H1 (cell line): Measurements from ENCODE around the gene ATAD5. TPM values are rescaled to one million over a fixed set of nuclear protein-coding genes. Genes with fewer than 3 reads are reported as not detected.
A peak's percentile ranks its signal among the peaks of the same experiment; 100 is the strongest.

Source experiments
- ATF2 ChIP-seq: IDR thresholded peaks from 2 replicates; pipeline ENCODE4 v1.6.1; 2012; ENCODE audit warnings: low read length, inconsistent platforms
- CHD7 ChIP-seq: fragments of 300-600 bp; sonication (generic); IDR thresholded peaks from 2 replicates; pipeline ENCODE4 v1.7.1; 2012; ENCODE audit warnings: low read length, moderate library complexity, mild to moderate bottlenecking, inconsistent platforms; ENCODE audit not compliant: insufficient replicate concordance
- GTF2F1 ChIP-seq: IDR thresholded peaks from 2 replicates; pipeline ENCODE4 v1.6.1; 2012; ENCODE audit warnings: low read depth, low read length, improper control_type of control experiment, borderline replicate concordance
- SUZ12 ChIP-seq: fragments of 200-600 bp; sonication (generic); IDR thresholded peaks from 2 replicates; pipeline ENCODE4 v1.6.1; 2012; ENCODE audit warnings: mild to moderate bottlenecking, inconsistent platforms, low read length, moderate library complexity, mixed read lengths
- TAF7 ChIP-seq: optimal IDR thresholded peaks from 2 replicates; pipeline ENCODE3; 2011; ENCODE audit warnings: low read depth, mild to moderate bottlenecking, inconsistent platforms, low read length, moderate library complexity, borderline replicate concordance
- TBP ChIP-seq: IDR thresholded peaks from 2 replicates; pipeline ENCODE4 v1.6.1; 2011; ENCODE audit warnings: low read depth, low read length, improper control_type of control experiment
- polyA plus RNA-seq, 7 experiments: library from polyadenylated mRNA; depleted of rRNA in 3 of 7; stranded (reverse) in 5 of 7; unstranded in 2 of 7; fragments of >200 nt in 5 of 7; fragments of 200-250 nt in 2 of 7; gene quantifications; 1 replicate in 5 of 7; 2 replicates in 1 of 7; 4 replicates in 1 of 7; pipeline versions ENCODE4 v1.2.1 to v1.2.3, GENCODE V29; 2011 to 2013; ENCODE audit warnings: missing spikeins in 2 of 7, mixed read lengths in 2 of 7
- total RNA-seq: library from RNA; stranded (reverse); fragmentation: NEBNext Ultra II Directional; extraction: Animal tissue kit (Norgen Biotek cat#: 25700); gene quantifications from 2 replicates; pipeline ENCODE4 v1.2.1, GENCODE V29; 2021

ATAD5 gene
- total and polyA plus RNA-seq, 2 of the 8 experiments (the other 6 are each of a cell fraction or from before 2014, with no cell fraction given), result 3.5 to 30.0 TPM

GRCh38 chr17:30921544-30922196, 89.9 kb downstream of the ATAD5 start, which contains the start of gene ADAP2 (continued):
- no peak for TF ChIP-seq CHD7
- TF ChIP-seq TBP, result no peak
- TF ChIP-seq SUZ12, result peak; percentile 59
- TF ChIP-seq ATF2, result no peak
- TF ChIP-seq GTF2F1, result no peak
- no peak for TF ChIP-seq TAF7
